Subcutaneous adipose tissue (tissue), 4 donors: ENCODE measurements around the gene DPYD. TPM values are rescaled to one million over a fixed set of nuclear protein-coding genes. Genes with fewer than 3 reads are reported as not detected.

Experiments used
- CTCF ChIP-seq: fragments of 450-650 bp; IDR thresholded peaks from one replicate; pipeline ENCODE4 v1.5.1; 2016; ENCODE audit warnings: low read depth, mild to moderate bottlenecking, control low read depth, antibody characterized with exemption, moderate library complexity
- total RNA-seq, 4 donors: library from RNA; depleted of rRNA; stranded (reverse); fragments of >200 nt; gene quantifications; one replicate each; pipeline ENCODE4 v1.1.0, GENCODE V29; 2016

DPYD gene
- total RNA-seq, 4 donors from 2014 or later = 47.1 to 100 (median 68.0) TPM

DNA sequence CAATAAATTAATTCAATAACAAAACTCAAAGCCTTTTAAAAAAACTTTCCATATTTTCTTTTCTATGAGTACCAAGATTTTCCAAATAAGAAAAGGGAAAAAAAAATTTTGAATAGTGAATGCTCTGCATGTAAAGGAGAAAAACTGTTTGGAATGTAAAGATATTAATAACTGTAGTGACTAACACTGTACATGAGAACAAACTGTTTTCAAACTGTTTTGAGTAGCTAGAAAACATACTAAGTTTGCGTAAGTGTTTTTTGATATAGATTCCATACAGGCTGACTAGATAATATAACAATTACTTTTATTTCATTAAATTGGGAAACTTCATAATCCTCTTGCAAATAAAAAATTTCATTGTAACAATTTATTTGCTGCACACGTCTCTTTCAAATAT lies 150.5 kb downstream of the DPYD start:
- TF ChIP-seq CTCF = no peak

DNA sequence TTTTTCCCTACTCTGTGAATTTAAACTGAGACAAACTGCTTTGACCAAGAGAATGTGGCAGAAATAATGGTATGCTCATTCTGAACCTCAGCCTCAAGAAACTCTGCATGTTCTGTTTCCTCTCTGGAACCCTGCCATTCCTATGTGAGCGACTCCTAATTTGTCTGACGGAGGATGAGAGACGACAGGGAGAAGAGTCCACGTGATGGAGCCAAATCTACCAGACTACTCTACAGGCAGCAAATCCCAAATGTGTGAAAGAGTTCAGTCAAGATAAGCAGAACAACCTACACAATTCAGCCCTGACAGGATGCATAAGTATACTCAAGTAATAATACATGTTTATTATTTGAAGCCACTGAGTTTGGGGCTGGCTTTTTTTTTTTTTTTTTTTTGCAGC lies 153.5 kb downstream of the DPYD start:
- no peak for TF ChIP-seq CTCF

GRCh38 chr1:97764991-97765390 lies 155.8 kb downstream of the DPYD start:
- no peak for TF ChIP-seq CTCF

DNA sequence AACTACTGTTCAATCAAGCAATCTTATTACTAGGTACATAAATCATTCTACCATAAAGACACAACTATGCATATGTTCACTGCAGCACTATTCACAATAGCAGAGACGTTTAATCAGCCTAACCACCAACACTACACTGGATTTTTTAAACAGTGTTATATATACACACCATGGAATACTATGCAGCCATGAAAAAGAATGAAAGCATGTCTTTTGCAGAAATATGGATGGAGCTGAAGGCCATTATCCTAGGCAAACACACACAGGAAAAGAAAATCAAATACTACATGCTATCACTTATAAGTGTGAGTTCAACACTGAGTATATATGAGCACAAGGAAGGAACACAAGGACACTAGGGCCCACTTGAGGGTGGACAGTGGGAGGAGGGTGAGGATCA lies 159.2 kb downstream of the DPYD start:
- TF ChIP-seq CTCF = no peak

GRCh38 chr1:97759078-97759477 lies 161.8 kb downstream of the DPYD start:
- no peak for TF ChIP-seq CTCF

DNA sequence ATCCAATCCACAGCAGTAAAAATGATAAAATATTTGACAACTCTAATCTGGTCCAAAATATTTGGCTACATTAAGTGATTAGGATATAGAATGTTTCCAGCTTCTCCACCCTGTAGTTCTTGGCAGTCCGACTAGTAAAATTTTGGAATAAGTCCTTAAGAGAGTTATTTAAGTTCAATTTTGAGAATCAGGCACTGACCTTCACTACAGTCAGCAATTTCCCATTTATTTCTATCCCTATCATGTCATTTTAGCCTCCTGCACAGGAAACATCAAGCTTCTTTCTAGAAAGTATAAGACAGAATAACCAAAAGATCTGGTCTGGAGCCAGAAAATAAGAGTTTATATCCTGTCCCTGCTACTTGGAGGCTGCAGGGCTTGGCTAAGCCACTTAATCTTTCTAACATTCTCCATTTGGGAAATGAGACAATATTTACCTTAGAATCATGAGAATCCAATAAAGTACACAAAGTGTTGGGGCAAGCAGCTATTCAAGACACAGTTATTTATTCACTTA lies 162.2 kb downstream of the DPYD start:
- TF ChIP-seq CTCF = no peak

DNA sequence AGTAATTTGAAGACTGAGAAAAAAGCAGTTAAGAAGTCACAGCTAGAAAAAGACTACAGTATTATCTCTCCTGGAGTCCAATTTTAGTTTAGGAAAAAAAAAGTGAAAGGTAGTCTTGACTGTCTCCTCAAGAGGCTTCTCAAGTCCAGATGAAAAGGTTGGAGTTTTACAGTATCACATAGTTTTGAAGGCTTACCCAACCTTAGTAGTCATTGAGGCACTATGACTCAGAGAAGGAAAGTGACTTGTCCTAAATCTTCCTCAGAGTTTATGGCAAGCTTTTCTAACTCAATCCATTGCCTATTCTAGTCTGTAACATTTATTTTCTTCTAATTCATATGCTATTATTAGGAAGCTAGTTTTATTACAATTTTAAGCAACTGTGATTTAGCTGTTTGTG lies 174.9 kb downstream of the DPYD start:
- no peak for TF ChIP-seq CTCF

- TF ChIP-seq CTCF = no peak
Measured at GRCh38 chr1:97744977-97745376, 175.9 kb downstream of the DPYD start.
